HG03442 (cell line): ENCODE measurements around the gene PTPRH.
"Not testable (repeated sequence)": the region's sequence is repeated elsewhere in the genome, so short reads cannot be mapped to it uniquely, and the experiment has no call there.

Source experiments
- ATAC-seq: cut with Tn5 transposase; IDR thresholded peaks from one replicate; pipeline ENCODE4 v1.9.1; 2021; ENCODE audit warnings: mild to moderate bottlenecking, moderate library complexity; ENCODE audit not compliant: unreplicated experiment

PTPRH gene

DNA sequence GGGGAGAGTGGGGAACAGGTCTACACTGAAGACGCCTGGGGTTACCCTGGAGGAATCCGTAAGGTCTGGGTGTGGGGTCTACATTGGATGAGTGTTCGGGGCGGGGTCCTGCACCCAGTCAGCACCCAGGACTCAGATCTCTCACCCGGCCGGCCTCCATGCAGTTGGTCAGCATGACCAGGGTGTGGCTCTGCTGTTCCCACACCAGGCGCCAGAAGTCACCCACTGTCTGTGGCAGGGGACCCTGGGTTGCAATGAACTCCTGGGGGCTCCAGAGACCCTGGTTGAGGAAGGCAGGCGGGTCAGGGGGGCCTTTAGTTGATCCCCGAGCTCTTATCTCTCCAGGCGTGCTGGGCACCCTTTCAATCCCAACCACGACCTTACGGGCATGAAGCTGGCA is 23.2 kb downstream of the PTPRH start:
- no peak for ATAC-seq

DNA sequence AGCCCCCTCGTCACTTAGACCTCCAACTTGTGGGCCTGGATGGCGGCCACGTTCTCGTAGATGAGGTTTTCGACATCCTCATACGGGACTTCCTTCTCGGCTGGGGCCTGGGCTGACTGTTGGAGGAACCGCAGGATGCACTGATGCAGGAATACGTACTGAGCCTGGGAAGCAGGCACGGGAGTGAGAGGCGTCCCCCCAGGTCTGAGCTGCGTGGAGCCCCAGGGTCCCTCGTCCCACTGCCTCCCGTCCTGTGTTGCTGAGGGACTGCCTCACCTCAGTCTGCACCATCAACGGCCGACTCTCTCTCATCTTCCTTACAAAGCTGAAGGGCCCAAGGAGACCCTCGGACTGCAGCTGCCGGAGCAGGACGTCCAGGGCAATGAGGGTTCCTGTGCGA is 27.6 kb downstream of the PTPRH start:
- no peak for ATAC-seq

- no peak for ATAC-seq
Measured at GRCh38 chr19:55179606-55180484, 29.5 kb downstream of the PTPRH start, which contains the start of gene SYT5. TSS of gene SYT5 (minus strand) at chr19:55180289. CDS start at chr19:55179041, 1,248 bp downstream.

GRCh38 chr19:55178781-55179599 is 30.3 kb downstream of the PTPRH start:
- peak; percentile 79 for ATAC-seq

GRCh38 chr19:55176076-55176475 is 33.2 kb downstream of the PTPRH start:
- ATAC-seq: no peak

DNA sequence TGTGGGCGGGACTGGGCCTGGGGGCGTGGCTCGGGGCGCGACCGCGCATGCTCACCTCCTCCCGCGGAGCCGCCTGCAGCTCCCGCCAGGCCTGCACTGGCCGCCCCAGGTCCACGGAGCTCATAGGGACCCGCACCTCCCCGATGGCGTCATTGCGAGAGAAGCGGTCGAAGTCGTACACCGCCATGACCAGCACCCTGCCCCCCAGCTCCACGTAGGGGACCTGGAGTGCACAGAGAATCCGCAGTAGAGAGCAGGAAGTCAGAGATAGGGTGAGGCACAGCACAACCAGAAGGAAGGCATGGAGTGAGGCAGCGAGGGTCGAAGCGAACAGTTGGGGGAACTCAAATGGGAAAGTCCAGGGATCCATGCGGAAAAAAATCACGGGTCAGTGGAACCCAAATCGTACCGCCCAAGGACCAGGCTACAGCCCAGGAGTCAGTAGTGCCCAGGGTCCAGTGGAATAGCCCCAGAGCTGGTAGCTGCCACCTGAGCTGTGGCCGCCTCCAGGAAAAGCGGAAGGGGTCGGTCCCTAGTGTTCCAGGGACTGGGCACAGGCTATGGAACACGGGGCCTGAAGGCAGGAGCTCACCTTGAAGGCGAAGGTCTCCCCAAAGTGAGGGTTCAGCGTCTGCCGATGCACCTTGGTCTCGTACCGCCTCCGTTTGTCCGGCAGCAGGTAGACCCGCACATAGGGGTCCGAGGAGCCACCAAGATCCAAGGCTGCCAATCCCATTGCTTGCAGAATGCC is 34.0 kb downstream of the PTPRH start:
- ATAC-seq: no peak

- no peak for ATAC-seq
Measured at GRCh38 chr19:55174425-55175116, 34.7 kb downstream of the PTPRH start.

GRCh38 chr19:55173714-55174409 is 35.4 kb downstream of the PTPRH start:
- ATAC-seq: no peak

DNA sequence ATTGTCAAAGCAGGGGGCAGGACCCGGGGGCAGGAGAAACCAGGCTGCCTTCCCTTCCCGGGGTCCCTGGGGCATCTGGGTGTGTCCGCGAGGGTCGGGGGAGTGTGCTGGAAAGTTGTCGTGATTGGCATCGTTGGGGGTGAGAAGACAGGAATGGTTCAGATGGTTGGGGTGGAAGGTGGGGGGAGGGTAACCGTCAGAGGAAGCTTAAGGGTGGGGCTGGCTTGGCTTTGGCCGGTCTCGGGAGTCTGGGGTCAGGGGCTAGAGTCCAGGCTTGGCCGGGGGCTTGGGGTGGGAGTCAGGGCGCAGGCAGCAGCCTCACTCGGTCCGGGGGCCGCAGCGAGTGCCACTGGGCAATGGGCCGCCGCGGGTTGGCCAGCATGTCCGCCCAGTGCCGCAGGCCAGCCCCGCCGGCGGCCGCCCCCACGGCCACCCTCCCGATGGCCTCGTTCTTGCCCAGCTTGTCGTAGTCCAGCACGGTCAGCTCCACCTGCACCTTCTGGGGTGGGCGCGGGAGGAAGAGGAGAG is 36.1 kb downstream of the PTPRH start:
- ATAC-seq: no peak

- ATAC-seq: no peak
Measured at GRCh38 chr19:55172741-55173140, 36.6 kb downstream of the PTPRH start.

DNA sequence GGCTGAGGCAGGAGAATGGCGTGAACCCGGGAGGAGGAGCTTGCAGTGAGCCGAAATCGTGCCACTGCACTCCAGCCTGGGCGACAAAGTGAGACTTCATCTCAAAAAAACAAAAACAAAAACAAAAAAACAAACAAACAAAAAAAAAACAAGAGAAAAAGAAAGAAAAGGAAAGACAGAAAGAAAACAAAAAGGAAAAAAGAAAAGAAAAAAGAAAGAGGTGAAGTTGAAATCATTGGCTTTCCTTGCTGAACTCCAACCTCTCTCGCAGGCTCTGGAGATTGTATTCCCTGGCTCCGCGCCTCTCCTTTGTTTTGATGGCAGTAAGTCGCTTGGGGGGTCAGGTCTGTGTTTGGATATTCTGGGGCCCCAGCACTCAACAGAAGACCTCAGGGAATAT is 37.0 kb downstream of the PTPRH start:
- ATAC-seq: not testable (repeated sequence)

GRCh38 chr19:55171440-55171839 is 37.9 kb downstream of the PTPRH start:
- no peak for ATAC-seq

DNA sequence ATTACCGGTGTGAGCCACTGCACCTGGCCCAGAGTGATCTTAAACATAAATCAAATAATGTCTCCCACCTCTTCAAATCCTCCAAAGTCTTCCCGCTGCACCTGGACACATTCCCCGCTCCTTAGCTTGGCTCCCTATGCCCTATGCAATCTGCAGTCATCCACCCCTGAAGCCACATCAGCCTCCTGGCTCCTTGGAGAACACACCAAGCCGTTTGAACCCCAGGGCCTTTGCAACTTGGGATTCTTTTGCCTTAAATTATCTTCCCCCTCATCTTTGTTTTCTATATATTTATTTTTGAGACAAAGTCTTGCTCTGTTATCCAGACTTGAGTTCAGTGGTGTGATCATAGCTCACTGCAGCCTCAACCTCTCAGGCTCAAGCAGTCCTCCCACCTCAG is 40.2 kb downstream of the PTPRH start:
- ATAC-seq: no peak

DNA sequence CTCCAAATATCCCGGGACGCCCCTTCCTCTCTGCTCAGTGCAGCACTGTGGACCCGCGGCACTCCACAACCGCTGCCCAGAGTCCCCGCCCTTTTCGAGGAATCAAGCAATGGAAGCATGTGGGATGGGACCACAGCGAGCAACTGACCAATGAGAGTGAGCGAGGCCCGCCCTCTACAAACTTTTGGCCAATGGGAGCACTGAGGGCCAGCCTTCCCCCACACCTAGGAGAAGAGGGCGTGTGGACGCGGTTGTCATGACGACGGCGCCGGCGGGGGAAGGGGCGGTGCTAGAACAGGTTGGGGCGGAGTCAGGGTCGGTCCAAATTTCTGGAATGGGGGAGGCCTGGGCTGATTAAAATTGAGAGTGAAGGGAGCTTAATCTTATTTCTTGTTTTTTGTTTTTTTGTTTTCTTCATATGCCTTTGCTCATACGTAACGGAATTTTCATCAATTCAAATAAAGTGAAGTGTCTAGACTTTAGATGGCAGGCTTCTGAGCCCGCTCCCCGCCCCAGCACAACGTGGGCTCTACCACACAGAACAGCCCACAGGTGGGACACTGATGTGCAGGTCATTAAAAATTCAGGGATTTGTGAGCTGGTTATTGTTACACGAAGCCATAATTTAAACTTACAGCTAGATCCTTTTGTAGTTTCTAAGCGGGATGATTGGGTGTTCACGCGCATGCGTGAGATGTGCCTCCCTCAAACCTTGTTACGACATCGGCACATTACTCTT is 42.6 kb downstream of the PTPRH start, which contains the start of gene DNAAF3:
TSS of gene DNAAF3 (minus strand) at position 84 of the 739 bp plus-strand sequence. CDS start 200 bp downstream, outside the sequence.
- peak; percentile 73 for ATAC-seq

GRCh38 chr19:55165952-55166529 is 43.3 kb downstream of the PTPRH start:
- peak; percentile 27 for ATAC-seq

DNA sequence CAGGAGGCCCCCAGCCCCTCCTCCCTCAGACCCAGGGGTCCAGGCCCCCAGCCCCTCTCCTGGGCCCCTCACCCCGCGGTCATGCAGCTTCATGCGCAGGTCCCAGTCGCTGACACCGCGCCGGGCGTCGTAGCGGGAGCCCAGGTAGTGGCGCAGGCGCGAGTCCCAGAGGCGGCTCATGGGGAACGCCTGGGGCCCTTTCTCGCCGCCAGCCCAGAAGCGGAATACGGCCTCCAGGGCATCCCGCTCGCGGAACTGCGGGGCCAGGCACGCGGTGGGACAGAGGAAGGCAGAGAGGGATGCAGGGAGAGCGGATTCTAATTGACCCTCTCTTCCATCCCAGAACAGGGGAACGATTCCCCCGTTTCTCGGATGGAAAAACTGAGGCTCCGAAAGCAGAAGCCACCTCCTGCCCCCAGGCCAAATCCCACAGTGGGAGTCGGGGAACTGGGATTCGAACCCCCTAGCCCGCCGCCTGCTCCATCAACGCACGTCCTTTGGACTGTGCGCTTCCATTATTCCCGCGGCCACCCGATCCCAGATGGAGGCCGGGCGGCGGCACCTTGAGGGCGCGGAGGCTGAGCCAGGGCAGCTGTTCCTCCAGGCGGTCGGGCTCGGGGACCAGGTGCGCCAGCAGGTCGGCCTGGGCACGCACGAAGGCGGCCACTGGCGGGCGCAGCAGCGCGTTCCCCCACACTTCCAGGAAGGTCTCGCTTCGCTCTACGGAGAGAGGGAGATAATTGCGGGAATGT is 47.6 kb downstream of the PTPRH start:
- ATAC-seq: no peak

DNA sequence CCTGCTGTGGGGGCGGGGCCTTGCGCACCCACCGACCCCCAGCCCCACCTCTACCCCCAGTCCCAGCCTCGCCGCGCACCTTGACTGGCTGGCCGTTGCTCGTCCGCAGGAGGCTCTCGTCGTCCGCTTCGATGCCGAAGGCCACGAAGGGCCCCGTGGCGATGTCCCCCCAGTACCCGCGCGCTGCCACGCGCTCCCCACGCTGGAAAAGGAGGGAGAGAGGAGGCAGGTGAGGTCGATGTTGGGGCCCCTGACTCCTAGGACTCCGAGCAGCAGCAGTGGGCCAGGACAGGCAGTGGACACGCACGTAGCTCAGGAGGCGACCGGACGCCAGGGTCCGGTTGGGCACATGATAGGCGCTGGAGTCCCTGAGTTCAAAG is 48.3 kb downstream of the PTPRH start:
- no peak for ATAC-seq
